LNCAP (cell line): Measurements from ENCODE around the gene ZNF420.

Experiments used
- CTCF ChIP-seq: fragments of 450-650 bp; IDR thresholded peaks from 2 replicates; pipeline ENCODE4 v1.5.1; 2017; ENCODE audit warnings: mild to moderate bottlenecking

The ZNF420 gene

GRCh38 chr19:37077501-37077933 is 716 bp upstream of the ZNF420 start:
- TF ChIP-seq CTCF, result no peak

GRCh38 chr19:37078717-37079032 is 442 bp downstream of the ZNF420 start:
- no peak for TF ChIP-seq CTCF

- TF ChIP-seq CTCF, result no peak
Measured at GRCh38 chr19:37079238-37079637, 1.0 kb downstream of the ZNF420 start.

GRCh38 chr19:37082307-37082706 is 4.1 kb downstream of the ZNF420 start:
- TF ChIP-seq CTCF, result no peak

GRCh38 chr19:37087110-37087509 is 8.9 kb downstream of the ZNF420 start:
- no peak for TF ChIP-seq CTCF

- TF ChIP-seq CTCF, result no peak
Measured at GRCh38 chr19:37095859-37096258, 17.6 kb downstream of the ZNF420 start.

GRCh38 chr19:37098570-37098969 is 20.3 kb downstream of the ZNF420 start:
- no peak for TF ChIP-seq CTCF

GRCh38 chr19:37111753-37112152 is 33.5 kb downstream of the ZNF420 start:
- peak; percentile 11; the same call in 1 of the 2 replicates for TF ChIP-seq CTCF
